HG03432 (cell line): ENCODE results near the gene ZNF224.
A peak's percentile ranks its signal among the peaks of the same experiment; 100 is the strongest.
"Not testable (repeated sequence)": the region's sequence is repeated elsewhere in the genome, so short reads cannot be mapped to it uniquely, and the experiment has no call there.

Experiments
- ATAC-seq: cut with Tn5 transposase; IDR thresholded peaks from one replicate; pipeline ENCODE4 v1.9.1; 2021; ENCODE audit warnings: mild to moderate bottlenecking, moderate library complexity; ENCODE audit not compliant: unreplicated experiment

ZNF224 gene

GRCh38 chr19:44121162-44121561 lies 27.0 kb downstream of the ZNF224 start:
- not testable (repeated sequence) for ATAC-seq

- ATAC-seq: no peak
Observed at GRCh38 chr19:44131955-44132354, 37.8 kb downstream of the ZNF224 start.

GRCh38 chr19:44141191-44142058 lies 47.3 kb downstream of the ZNF224 start, which contains the start of gene ZNF234:
Gene ZNF234, plus strand, starts transcription at chr19:44141554. Its CDS starts 3,079 bp downstream, at chr19:44144633.
- peak; percentile 78 for ATAC-seq

GRCh38 chr19:44142059-44142433 lies 47.9 kb downstream of the ZNF224 start:
- no peak for ATAC-seq

- no peak for ATAC-seq
Observed at GRCh38 chr19:44149776-44150175, 55.6 kb downstream of the ZNF224 start.

GRCh38 chr19:44151491-44151890 lies 57.3 kb downstream of the ZNF224 start:
- no peak for ATAC-seq

GRCh38 chr19:44156475-44156874 lies 62.3 kb downstream of the ZNF224 start:
- no peak for ATAC-seq
